Measurements from ENCODE around the gene IGSF23. TPM values are rescaled to one million over a fixed set of nuclear protein-coding genes. Genes with fewer than 3 reads are reported as not detected.

IGSF23 gene
- not detected for total RNA-seq (ENCODE audit: unreplicated experiment)
- long read RNA-seq: 0 reads

- DNase-seq (ENCODE audit: low spot score): no peak
- Mint-ChIP-seq H3K27me3 (ENCODE audit: unreplicated experiment) (peaks cover 4% of the 10 kb centered on the region), H3K4me1 (ENCODE audit: unreplicated experiment) (peaks cover 2% of the 10 kb centered on the region), H3K9me3 (ENCODE audit: unreplicated experiment) (no peaks in the 10 kb centered on the region), H3K27ac (ENCODE audit: unreplicated experiment) (no peak within 1 kb of the TSS), H3K36me3 (ENCODE audit: low read depth, unreplicated experiment) (no peaks in the 10 kb centered on the region), H3K4me3 (ENCODE audit: unreplicated experiment) (no peak within 1 kb of the TSS)
- TF ChIP-seq CTCF (IDR thresholded peaks at IDR 0.05; ENCODE audit: unreplicated experiment): no peak
Measured at GRCh38 chr19:44613295-44614178, at the start of gene IGSF23. TSS of gene IGSF23 (plus strand) at chr19:44613563. CDS start at chr19:44613646, 83 bp downstream.

DNA sequence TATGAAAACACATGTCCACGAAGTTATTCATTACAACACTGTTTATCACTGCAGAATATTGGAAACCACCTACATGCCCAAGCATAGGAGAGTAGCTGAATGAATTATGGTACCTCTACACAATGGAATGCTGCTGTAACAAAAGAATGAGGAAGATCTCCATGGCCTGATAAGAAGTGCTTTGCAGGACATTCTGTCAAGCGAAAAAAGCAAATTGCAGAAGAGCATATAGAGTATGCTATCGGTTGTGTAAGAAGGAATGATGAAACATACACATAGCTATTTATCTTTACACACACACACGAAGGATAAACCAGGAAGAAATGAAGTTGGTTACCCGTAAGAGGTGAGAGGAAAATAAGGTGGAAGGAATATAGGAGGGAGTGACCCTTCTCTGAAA, 46.4 kb upstream of the IGSF23 start:
- DNase-seq (ENCODE audit: low spot score): no peak
- no peak overlapping the region for H3K4me3 Mint-ChIP-seq (ENCODE audit: unreplicated experiment)
- H3K4me1 Mint-ChIP-seq (ENCODE audit: unreplicated experiment): no peaks in the 10 kb centered on the region
- no peak for TF ChIP-seq CTCF (IDR thresholded peaks at IDR 0.05; ENCODE audit: unreplicated experiment)
- H3K9me3 Mint-ChIP-seq (ENCODE audit: unreplicated experiment): no peaks in the 10 kb centered on the region
- H3K36me3 Mint-ChIP-seq (ENCODE audit: low read depth, unreplicated experiment): no peaks in the 10 kb centered on the region
- H3K27me3 Mint-ChIP-seq (ENCODE audit: unreplicated experiment): no peaks in the 10 kb centered on the region
- no peak overlapping the region for H3K27ac Mint-ChIP-seq (ENCODE audit: unreplicated experiment)

DNA sequence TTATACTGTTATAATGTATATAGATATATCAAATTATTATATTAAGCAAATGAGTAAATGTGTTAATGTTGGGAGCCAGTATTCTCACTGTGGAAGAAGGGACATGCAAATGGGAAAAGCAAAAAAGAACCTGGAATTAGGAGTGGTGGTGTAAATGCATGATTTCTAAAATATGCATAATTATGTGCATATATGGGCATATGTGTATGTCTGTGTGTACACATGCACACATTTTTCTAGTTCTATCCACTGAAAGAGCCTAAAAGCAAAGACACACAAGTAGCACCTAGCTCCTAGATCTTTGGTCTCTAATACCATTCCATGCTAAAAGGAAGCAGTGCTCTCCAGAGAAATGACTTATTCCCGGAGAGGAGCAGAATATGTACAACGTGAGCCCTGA, 45.6 kb upstream of the IGSF23 start:
- TF ChIP-seq CTCF (IDR thresholded peaks at IDR 0.05; ENCODE audit: unreplicated experiment): no peak
- H3K4me3 Mint-ChIP-seq (ENCODE audit: unreplicated experiment): no peak overlapping the region
- no peaks in the 10 kb centered on the region for H3K27me3 Mint-ChIP-seq (ENCODE audit: unreplicated experiment)
- no peaks in the 10 kb centered on the region for H3K4me1 Mint-ChIP-seq (ENCODE audit: unreplicated experiment)
- H3K9me3 Mint-ChIP-seq (ENCODE audit: unreplicated experiment): no peaks in the 10 kb centered on the region
- DNase-seq (ENCODE audit: low spot score): no peak
- no peak overlapping the region for H3K27ac Mint-ChIP-seq (ENCODE audit: unreplicated experiment)
- H3K36me3 Mint-ChIP-seq (ENCODE audit: low read depth, unreplicated experiment): no peaks in the 10 kb centered on the region

DNA sequence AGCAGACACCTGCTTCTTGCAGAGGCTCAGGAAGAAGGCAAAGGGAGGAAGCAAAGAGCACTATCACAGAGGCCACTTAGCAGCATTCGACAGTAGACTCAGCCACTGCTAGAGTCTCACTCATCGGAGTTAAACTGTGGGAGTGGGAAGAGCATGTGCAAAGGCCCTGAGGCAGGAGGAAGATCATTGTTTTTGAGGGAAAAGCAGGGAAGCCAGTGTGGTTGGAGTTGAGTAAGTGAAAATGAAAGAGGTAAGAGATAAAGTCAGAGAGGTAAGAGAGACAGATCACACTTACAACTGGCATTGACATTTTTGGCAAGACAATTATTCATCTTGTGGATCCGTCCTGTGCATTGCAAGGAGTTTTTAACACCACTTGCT, 42.8 kb upstream of the IGSF23 start:
- Mint-ChIP-seq H3K36me3 (ENCODE audit: low read depth, unreplicated experiment) (no peaks in the 10 kb centered on the region), H3K4me3 (ENCODE audit: unreplicated experiment) (no peak overlapping the region), H3K27me3 (ENCODE audit: unreplicated experiment) (peaks cover 2% of the 10 kb centered on the region), H3K27ac (ENCODE audit: unreplicated experiment) (no peak overlapping the region), H3K9me3 (ENCODE audit: unreplicated experiment) (no peaks in the 10 kb centered on the region), H3K4me1 (ENCODE audit: unreplicated experiment) (no peaks in the 10 kb centered on the region)
- no peak for DNase-seq (ENCODE audit: low spot score)
- no peak for TF ChIP-seq CTCF (IDR thresholded peaks at IDR 0.05; ENCODE audit: unreplicated experiment)

GRCh38 chr19:44570984-44571684, 42.2 kb upstream of the IGSF23 start:
- H3K9me3 Mint-ChIP-seq (ENCODE audit: unreplicated experiment): no peaks in the 10 kb centered on the region
- H3K27ac Mint-ChIP-seq (ENCODE audit: unreplicated experiment): no peak overlapping the region
- H3K36me3 Mint-ChIP-seq (ENCODE audit: low read depth, unreplicated experiment): no peaks in the 10 kb centered on the region
- H3K27me3 Mint-ChIP-seq (ENCODE audit: unreplicated experiment): peaks cover 2% of the 10 kb centered on the region
- H3K4me1 Mint-ChIP-seq (ENCODE audit: unreplicated experiment): no peaks in the 10 kb centered on the region
- H3K4me3 Mint-ChIP-seq (ENCODE audit: unreplicated experiment): no peak overlapping the region
- peak; percentile 78 for TF ChIP-seq CTCF (IDR thresholded peaks at IDR 0.05; ENCODE audit: unreplicated experiment)
- peak; percentile 76 for DNase-seq (ENCODE audit: low spot score)

Data from endothelial cell (in vitro differentiated cells).